ENCODE measurements around the gene OTUD7B.
A peak's percentile ranks its signal among the peaks of the same experiment; 100 is the strongest.
"Not testable (repeated sequence)": the region's sequence is repeated elsewhere in the genome, so short reads cannot be mapped to it uniquely, and the experiment has no call there.

OTUD7B gene

DNA sequence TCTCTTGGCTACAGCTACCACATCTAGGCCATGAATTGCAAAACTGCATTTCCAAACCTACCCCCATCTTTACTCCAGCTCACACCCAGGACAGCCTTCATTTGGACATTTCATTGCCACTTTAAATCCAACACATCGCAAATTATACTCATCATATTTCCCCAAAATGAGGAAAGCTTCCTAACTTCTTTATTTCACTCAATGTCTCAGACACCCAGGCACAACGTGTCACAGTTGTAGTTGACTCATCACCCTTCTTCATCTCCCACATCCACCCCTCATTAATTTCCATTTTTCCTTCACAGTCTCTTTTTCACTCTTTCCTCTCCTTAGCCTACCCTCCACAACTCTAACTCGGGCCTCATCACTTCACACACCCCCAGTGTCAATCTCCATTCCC lies 6.7 kb downstream of the OTUD7B start:
- DNase-seq (ENCODE audit: low read depth, low spot score), result no peak

DNA sequence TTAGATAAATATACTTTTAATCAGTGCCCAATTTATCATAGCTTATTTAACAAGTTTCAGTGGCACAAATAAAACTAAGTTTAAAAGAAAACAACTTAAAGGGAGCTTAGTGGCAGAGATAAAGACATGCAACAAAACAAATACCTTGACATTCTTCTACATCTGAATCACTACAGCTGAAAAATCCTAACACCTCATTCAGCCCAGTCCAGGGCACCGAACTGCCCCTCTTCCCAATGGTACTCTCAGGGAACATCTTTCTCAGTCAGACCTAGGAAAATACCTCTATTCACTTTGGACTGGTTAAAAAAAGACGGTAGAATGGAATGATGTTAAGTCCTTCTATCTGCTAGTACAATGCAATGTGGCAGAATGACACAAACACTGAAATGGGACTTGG lies 8.3 kb downstream of the OTUD7B start:
- DNase-seq (ENCODE audit: low read depth, low spot score), result no peak

DNA sequence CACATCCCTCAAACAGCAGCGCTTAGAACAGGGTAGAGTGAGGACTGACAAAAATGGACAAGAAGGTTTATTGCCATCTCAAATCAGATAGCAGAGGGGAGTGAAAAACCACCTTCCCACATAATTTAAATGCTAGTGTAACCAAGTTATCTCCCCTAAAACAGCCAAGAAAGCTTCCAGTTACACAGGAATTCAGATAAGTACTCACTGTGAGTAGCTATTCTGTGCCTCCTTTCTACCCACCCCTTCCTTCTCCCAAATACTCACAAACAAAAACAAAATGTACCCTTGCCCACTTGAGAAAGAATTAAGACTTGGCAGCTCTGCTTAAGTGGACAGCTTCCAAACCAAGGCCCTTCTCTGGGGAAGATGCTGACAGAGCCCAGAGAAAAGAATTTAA lies 9.1 kb downstream of the OTUD7B start:
- no peak for DNase-seq (ENCODE audit: low read depth, low spot score)

DNA sequence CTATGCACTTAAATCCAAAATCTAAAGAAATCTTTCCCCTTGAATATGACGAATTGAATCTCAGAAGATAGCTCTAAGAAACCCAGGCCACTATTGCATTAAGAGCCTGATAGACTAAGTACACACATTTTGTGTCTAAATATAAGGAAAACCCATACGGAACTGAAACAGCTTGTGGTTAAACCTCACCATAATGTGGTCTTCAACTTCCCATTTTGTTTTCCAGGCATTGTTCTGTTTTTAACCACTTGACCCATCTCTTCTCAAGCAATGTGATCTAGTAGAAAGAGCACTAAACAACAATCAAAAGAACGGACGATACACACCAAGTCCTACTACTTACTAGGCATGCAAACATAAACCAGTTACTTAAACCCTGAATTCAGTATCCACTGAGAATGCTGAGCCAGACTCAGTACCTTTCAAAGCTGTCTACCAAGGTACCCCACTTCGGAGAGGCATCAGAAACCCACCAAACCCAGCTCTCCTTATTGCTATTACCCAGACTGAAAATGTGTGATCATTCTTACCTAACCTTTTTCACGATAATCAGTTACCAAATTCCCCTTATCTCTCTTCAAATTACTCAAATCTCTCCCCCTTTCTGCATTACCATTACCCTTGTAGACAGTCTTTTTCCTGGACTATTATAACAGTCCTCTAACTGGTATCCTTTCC lies 12.8 kb downstream of the OTUD7B start:
- no peak for DNase-seq (ENCODE audit: low read depth, low spot score)

DNA sequence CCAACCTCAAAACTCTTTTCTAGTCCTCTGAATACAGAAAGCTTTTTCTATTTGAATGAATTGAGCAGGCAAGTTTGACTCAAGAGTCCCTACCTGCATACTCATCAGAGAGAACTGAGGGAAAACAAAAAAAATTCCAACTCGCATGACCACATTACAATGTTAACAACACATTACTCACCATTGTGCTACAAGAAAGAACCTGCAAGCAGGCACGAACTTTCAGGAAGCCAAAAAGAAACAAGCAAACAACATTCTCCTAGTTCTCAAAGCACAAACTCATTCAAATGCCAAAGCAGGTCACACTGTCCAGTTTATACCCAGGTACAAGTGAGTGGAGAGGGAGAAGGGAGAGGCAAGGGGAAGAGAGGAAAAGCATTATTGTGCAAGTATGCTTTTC lies 14.6 kb downstream of the OTUD7B start:
- no peak for DNase-seq (ENCODE audit: low read depth, low spot score)

DNA sequence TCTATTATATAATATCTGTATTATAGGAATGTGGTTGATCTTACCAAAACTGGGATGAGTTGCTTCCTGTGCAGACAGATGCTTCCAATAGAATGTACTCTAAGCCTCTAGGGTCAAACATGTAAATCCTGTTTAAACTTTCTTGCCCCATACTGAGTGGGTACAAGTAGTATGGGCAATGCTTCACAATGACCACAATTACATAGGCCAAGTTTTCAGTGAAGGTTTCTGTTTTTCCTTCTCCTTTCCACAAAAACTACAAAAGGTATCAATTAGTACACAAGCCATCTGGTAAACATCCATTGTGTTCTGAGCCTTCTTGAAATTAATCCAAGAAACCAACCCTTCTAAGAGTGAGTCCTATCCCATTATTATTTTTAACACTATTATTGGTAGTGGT lies 16.8 kb downstream of the OTUD7B start:
- no peak for DNase-seq (ENCODE audit: low read depth, low spot score)

DNA sequence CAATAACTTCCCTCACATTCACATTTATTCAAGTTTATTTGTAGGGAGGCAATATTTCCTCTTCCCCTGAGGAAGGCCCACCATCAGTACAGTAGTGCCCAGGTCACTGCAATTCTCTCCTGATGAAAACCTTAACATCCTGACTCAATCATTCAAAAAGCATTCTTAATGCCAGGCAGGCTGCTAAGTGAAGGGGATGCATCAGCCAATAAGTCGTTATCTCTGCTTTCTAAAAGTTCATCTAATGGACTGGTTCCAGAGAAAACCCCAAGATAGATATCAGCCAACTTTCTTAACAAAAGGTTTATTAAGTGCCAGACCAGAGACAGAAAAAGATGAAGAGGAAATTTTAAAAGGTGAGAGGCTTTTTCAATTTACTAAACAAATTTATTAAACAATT lies 17.3 kb downstream of the OTUD7B start:
- DNase-seq (ENCODE audit: low read depth, low spot score), result no peak

DNA sequence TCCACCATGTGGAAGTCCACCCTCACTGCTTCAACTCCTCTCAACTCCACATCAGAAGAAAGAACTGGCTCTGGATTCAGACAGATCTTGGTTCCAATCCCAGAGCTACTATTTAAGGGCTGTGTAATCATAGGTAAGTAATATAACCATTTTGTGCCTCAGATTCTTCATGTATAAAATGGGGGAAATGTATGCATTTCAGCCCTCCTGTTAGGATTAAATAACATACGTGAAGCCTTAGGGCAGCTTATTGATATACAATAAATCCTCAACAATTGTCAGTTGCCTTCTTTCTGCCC lies 23.3 kb downstream of the OTUD7B start:
- DNase-seq (ENCODE audit: low read depth, low spot score), result no peak

DNA sequence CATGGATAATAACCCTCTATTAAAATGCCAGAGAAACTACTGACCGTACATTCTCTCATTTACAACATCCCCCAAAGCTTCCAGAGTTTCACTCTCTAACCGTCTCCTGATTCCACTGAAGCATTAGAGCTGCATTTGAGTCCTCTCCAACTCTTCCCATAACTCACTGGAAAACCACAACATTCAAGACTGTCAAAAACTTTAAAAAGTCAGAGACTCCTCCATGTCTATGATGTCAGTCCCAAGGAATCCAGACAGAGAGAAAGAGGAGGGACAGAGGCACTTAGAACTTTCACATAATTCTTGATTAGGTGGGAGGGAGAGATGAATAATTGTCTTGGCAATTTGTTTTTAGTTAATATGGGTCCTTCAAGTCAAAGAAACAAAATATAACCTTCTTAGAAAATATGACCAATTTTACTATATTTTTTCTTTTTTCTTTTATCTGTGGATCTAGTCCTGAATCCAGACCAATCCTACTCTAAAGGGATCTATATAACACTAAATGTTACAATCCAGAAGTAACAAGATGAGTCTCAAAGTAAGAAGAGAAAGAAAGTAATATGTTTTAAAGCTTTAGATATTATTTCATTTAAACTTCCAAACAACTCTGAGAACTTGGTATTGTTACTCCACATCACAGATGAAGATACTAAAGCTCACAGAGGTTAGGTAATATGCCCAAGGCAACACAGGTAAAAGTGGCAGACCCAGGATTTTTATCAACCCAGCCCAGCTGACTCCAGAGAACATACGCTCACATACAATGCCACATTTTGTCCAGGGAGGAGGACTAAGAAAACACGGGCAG lies 23.8 kb downstream of the OTUD7B start:
- DNase-seq (ENCODE audit: low read depth, low spot score), result no peak

DNA sequence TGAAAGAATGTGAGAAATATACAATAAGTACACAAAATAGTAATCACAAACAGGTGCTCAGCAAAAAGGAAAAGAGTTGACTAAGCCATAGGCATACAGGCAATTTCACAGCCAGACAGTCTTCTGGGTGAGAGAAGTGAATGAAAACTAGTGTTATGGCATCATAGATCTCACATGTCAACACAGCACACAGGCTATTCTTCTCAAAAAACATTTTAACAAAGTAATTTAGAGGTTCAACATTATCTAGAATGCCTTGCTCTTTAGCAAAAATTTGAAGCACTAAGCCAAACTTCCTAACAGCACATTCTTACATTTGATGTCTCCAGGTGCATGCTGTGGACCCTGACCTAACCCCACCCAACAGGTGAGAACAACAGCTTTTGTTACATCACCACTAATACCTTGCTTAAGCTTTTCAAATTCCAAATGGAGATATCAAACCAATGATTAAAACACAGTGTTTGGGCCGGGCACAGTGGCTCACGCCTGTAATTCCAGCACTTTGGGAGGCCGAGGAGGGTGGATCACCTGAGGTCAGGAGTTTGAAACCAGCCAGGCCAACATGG lies 30.5 kb downstream of the OTUD7B start:
- DNase-seq (ENCODE audit: low read depth, low spot score), result no peak

DNA sequence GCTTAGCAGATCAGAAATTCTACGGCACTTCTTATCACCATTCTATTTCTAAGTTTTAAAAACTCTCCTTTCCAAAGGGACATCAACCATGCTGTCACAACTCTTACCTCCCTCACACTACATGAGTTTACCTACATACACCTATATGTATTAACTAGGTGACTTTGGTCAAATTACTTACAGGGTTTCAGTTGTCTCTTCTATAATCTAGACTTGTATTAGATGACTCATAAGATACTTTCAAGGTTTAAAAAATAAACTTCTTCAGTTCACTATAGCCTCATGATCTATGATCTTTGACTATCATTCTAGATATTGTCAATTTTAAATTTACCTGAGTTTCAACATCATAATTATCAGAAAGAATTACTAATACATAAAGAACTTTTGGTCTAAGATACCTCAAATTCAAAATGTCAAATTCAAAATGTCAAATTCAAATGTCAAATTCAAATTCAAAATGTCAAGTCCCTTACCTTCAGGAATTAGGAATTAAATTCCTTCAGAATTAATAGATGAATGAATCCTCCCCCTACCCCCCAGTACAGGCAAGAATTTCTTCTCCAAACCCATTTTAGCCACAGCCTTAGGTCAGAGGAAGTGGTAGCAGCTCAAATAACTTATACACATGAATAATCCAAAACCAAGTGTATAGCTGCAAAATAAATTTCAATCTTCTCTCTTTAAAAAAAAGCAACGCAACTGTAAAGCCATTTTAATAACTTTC lies 31.1 kb downstream of the OTUD7B start:
- no peak for DNase-seq (ENCODE audit: low read depth, low spot score)

DNA sequence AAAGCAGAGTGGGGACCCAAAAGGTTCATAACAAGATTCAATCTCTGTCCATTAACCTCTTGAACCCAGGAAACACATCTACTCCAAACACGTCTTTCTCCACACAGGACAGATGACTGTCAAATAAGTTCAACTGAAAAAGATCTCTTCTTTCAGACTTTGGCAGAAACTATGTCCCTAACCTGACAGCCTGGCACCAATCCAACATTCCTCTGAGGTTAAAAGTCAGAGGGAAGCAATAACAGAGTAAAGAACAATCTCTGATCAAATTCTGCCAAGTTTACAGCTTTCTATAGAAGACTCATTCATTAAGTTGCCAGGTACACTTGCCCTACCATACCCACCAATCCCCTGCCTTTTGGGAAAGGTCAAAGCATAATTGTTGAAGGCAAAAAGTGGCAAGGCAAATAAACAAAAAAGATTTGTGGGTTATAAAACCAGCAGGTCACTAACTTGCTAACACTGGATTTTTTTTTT lies 31.9 kb downstream of the OTUD7B start:
- DNase-seq (ENCODE audit: low read depth, low spot score), result no peak

DNA sequence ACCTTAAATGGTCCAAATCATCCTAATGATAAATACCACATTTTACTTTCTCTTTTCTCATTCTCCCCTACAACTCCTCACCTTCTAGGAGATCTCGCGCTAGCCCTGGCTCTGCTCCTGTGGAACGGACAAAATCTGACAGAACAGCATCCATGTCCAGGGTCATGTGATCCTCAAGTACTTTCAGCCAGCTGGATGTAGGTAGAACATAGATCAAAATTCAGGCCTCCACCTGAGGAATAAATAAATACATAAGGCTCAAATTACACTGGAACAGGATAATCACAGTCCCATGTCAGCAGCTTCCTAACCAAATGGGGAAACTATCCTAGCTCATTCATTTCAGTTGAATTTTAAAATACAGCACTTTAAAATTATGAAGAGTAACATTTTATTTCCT lies 33.2 kb downstream of the OTUD7B start:
- no peak for DNase-seq (ENCODE audit: low read depth, low spot score)

DNA sequence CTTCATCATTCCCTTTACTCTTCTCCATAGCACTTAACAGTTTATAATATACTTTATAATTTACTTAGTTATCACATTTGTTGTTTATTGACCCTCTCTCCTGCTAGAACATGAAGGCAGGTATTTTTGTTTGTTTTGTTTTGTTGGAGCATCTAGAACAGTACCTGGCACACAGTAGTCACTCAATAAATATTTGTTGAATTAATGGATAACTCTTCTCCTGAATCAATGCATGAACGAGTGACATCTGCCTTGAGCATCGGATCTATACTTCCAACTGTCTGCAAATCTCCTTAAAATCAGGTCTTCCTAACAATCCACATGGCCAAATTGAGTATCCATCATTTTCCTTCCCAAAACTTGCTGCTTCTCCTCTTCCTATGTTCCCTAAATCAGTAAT lies 38.0 kb downstream of the OTUD7B start:
- no peak for DNase-seq (ENCODE audit: low read depth, low spot score)

DNA sequence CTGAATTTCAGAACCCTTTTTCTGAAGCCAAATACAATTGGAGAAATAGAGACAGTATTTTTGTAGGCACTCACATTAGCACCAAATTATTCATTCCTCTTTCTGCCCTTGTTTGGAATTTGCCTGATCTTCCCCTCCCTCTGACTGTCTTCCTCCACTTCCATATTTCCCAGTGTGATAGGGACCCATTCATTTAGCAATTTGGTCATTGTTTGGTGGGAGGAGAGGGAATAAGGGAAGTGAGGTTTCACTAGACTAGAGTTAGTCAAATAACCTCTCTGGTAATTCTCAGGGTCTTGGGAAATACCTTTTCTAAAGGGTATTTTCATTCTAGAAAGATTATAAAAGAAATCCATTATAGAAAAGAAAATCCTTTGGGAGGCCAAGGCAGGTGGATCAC lies 42.9 kb downstream of the OTUD7B start:
- DNase-seq (ENCODE audit: low read depth, low spot score), result no peak

DNA sequence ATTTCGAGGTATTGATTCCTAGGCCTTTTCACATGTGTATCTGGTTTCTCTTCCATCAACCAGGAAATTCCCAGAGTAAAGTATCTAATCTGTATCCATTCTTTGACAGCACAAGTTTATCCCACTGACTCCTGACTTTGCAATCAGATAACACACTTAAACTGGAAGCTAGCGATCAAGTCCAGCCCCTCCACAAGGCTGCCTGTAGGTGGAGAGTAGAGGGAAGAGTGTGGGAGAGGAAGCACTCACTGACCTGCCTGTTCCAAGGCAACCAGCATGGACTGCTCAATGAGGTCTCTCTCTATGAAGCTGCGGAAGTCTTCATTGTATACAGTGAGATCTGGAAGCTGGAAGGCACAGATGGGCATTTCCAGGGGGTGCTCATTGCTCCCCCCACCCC lies 43.5 kb downstream of the OTUD7B start:
- no peak for DNase-seq (ENCODE audit: low read depth, low spot score)

DNA sequence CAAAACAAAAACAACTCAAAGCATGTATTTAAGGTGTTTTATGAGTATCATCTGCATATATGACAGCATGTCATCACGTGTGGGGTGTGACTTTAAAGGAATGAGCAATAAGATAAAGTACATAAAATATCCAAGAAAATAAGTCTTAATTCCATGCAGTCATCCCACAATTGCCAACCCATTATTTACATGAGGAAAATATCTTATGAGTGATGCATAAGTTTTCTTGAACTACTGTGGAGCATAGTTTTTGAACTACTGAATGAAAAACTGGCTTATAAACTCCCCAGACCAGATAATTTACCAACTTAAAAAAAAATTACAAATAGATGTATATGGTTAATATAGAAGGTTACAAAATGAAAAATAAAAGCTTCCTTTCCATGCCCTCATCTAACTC lies 44.1 kb downstream of the OTUD7B start:
- DNase-seq (ENCODE audit: low read depth, low spot score), result no peak

DNA sequence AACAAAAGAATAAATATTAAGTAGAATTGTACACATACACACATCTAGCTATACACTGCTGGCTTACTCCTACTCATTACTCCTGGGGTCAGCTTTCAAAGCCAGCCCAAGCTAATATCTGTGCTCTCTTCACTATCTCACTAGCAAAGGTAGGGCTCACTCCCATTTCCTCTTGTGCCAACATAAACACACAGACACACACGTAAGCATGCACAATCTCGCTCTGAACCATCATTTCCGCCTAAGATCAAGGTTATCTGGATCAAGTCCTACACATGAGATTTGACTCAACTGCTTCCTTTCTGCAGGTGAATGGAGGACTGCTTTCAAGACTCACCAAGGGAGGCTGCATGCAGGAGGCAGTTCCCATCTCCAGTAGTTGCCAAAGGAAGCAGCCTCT lies 45.1 kb downstream of the OTUD7B start:
- no peak for DNase-seq (ENCODE audit: low read depth, low spot score)

DNA sequence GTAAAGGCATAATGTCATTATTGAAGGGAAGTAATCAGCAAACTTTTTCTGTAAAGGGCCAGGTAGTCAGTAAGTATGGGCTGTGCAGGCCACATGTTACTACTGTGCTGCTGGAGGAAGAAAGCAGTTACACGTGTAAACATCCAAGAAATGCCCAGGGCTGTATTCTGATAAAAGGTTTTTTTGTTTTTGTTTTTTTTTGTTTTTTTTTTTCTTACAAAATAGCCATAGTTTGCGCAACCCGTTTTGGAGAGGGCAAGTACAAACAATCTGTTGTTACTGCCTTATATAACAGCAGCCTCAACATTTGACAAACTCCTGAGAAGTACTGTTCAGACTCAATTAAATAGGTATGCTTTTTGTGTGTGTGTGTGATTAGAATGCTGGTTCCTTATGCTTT lies 47.2 kb downstream of the OTUD7B start:
- DNase-seq (ENCODE audit: low read depth, low spot score), result no peak

DNA sequence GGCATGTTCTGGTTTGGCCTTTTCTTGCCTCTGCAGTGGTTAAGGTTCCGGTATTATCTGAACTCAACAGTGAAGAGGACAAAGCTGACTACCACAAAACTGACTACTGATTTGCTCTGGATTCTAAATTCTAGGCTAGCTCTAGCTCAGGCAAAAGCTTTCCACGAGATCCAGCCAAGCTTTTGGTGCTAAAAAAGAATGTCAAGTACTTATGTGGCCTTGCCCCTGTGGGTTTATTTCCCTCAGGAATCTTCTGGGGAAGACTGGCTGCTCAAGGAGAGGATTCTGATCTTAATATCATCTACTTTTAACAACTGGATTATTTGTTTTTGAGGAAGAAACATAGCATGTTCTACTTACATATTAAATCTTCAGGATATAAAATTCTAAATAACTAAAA lies 47.8 kb downstream of the OTUD7B start:
- DNase-seq (ENCODE audit: low read depth, low spot score), result no peak

DNA sequence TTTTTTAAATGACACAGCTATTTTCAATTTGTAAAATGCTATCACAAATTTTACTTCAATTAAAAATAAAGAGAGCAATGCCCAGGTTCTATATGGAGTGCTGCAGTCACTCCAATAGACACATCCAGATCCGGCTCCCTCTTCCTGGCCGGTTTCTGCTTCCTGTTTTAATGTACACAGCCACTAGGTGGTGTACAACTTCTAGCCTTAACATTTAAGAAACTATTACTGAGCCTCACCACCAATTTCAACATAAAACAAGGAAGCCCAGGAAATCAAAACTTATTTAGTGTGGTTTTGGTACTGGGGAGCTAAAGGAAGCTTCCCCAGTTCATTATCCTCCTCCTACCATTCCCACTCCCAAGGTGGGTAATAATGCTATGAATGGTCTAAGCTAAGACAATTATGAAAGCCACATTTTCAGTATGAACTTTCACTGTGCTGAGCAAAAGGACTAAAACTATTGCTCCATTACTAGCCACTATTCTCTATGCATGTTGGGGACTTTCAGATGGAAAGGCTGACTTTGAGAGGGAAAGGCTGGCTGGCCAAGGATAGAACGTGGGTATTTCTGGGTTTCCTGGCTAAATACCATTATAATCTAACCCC lies 48.4 kb downstream of the OTUD7B start:
- DNase-seq (ENCODE audit: low read depth, low spot score), result peak; percentile 77

DNA sequence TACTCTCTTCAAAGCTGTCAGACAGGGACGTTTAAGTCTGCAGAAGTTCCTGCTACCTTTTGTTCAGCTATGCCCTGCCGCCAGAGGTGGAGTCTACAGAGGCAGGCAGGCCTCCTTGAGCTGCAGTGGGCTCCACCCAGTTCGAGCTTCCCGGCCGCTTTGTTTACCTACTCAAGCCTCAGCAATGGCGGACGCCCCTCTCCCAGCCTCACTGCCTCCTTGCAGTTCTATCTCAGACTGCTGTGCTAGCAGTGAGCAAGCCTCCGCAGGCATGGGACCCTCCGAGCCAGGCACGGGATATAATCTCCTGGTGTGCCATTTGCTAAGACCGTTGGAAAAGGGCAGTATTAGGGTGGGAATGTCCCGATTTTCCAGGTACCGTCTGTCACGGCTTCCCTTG lies 53.0 kb downstream of the OTUD7B start:
- not testable (repeated sequence) for DNase-seq (ENCODE audit: low read depth, low spot score)

Measured in ELF-1 (cell line).